Kidney epithelial cell (primary cell): Measurements from ENCODE around the gene TSSC4. TPM values are rescaled to one million over a fixed set of nuclear protein-coding genes. Genes with fewer than 3 reads are reported as not detected.

Experiments used
- DNase-seq: peaks from one replicate; pipeline ENCODE4 v3.0.0-alpha.2; 2010; ENCODE audit warnings: low read depth
- H3K27me3 ChIP-seq: 2 replicates; pipeline ENCODE4 v1.6.0; 2011; ENCODE audit warnings: low read length; ENCODE audit not compliant: control insufficient read depth, insufficient read depth
- H3K36me3 ChIP-seq: 2 replicates; pipeline ENCODE4 v1.5.1; 2011; ENCODE audit warnings: low read length; ENCODE audit not compliant: control insufficient read depth, insufficient read depth
- H3K4me3 ChIP-seq: 2 replicates; pipeline ENCODE4 v1.5.1; 2011; ENCODE audit warnings: low read depth, mild to moderate bottlenecking, control low read depth, low read length
- total RNA-seq: library from RNA; depleted of rRNA; stranded (reverse); fragments of >200 nt; gene quantifications from 2 replicates; pipeline ENCODE4 v1.2.3, GENCODE V29; 2015
- TF ChIP-seq, protein P1 (sequence below): IDR thresholded peaks from 2 replicates; pipeline ENCODE4 v1.5.1; 2011; ENCODE audit warnings: mild to moderate bottlenecking, moderate library complexity, low read length, control low read depth, inconsistent platforms; ENCODE audit not compliant: insufficient read depth, poor library complexity, severe bottlenecking

TSSC4 gene
- total RNA-seq, 1 donor from 2014 or later = 62.0 TPM

DNA sequence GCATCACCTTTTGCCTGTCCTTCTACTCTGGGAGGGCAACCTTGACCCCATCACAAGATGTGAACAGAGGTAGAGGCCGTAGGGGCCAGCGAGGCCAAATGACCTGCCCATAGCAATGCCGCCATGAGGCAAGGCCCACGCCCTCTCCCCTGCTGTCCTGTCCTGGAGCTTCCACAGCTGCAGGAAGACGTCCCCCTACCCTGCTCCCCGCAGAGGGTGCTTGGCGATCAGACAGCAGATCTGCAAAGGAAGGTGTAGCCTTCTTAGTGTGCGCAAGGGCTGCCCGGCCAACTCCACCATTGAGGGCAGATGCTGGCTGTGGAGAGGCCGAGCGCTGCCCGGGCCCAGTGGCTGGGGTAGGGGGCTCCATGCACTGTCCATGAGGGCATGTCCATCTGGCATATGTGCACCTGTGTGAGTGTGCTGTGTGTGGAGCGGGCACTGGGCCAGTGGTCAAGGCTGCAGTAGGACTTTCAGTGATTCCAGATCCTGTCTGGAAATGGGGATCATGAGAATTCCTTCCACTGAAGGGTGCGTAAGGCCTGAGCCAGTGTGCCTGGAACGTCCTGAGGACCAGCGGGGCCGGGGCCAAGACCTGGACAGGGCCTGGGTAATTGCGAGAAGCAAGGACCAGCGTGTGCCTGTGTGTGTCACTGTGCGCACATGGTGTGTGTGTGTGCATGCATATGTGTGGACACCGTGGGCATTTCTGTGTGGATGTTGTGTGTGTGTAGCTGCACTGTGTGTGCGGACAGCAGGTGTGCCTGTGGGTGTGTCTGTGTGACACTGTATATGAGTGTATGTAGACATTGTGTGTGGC is 32.8 kb downstream of the TSSC4 start:
- no peak for DNase-seq
- Histone ChIP-seq H3K27me3 (peaks cover 16% of the 10 kb centered on the region), H3K36me3 (no peaks in the 10 kb centered on the region), H3K4me3 (no peak overlapping the region)
- TF ChIP-seq, protein P1, sequence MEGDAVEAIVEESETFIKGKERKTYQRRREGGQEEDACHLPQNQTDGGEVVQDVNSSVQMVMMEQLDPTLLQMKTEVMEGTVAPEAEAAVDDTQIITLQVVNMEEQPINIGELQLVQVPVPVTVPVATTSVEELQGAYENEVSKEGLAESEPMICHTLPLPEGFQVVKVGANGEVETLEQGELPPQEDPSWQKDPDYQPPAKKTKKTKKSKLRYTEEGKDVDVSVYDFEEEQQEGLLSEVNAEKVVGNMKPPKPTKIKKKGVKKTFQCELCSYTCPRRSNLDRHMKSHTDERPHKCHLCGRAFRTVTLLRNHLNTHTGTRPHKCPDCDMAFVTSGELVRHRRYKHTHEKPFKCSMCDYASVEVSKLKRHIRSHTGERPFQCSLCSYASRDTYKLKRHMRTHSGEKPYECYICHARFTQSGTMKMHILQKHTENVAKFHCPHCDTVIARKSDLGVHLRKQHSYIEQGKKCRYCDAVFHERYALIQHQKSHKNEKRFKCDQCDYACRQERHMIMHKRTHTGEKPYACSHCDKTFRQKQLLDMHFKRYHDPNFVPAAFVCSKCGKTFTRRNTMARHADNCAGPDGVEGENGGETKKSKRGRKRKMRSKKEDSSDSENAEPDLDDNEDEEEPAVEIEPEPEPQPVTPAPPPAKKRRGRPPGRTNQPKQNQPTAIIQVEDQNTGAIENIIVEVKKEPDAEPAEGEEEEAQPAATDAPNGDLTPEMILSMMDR = no peak

DNA sequence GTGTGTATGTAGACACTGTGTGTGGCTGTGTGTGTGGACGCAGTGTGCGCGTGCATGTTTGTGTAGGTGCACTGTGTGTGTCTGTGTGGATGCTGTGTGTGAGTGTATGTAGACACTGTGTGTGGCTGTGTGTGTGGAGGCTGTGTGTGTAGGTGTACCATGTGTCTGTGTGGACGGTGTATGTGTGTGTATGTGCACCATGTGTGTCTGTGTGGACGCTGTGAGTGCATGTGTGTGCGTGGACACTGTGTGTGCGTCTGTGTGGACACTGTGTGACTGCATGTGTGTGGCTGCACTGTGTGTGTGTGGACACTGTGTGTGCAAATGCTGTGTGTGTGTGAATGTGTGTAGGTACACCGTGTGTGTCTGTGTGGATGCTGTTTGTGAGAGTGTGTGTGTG is 33.5 kb downstream of the TSSC4 start:
- Histone ChIP-seq H3K4me3 (no peak overlapping the region), H3K27me3 (peaks cover 16% of the 10 kb centered on the region), H3K36me3 (no peaks in the 10 kb centered on the region)
- DNase-seq = no peak
- TF ChIP-seq, protein P1 = no peak

DNA sequence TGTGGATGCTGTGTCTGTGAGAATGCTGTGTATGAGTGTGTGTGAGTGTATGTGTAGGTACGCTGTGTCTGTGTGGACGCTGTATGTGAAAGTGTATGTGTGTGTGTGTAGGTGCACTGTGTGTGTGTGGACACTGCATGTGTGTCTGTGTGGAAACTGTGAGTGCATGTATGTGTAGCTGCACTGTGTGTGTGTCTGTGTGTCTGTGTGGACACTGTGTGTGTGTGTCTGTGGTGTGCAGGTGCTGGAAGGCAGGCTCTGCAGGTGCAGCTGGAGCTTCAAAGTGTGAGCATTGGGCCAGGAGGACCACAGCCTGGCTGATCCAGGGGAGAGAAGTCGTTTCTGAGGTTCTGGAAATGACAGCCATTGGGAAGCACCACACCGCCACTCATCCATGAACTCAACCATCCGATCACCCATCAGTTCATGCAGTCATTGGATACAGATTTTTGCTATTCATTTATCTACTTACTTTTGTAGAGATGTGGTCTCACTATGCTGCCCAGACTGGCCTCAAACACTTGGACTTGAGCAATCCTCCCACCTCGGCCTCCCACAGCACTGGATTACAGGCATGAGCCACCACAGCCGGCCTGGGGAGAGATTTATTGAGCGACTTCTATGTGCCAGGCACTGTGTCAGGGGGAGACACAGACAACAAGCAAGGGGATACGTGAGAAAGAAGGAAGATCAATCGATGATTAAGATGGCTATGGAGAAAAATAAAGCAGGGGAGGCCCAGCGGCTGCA is 34.1 kb downstream of the TSSC4 start:
- H3K36me3 ChIP-seq = no peaks in the 10 kb centered on the region
- no peak overlapping the region for H3K4me3 ChIP-seq
- TF ChIP-seq, protein P1 = no peak
- H3K27me3 ChIP-seq = peaks cover 16% of the 10 kb centered on the region
- no peak for DNase-seq

DNA sequence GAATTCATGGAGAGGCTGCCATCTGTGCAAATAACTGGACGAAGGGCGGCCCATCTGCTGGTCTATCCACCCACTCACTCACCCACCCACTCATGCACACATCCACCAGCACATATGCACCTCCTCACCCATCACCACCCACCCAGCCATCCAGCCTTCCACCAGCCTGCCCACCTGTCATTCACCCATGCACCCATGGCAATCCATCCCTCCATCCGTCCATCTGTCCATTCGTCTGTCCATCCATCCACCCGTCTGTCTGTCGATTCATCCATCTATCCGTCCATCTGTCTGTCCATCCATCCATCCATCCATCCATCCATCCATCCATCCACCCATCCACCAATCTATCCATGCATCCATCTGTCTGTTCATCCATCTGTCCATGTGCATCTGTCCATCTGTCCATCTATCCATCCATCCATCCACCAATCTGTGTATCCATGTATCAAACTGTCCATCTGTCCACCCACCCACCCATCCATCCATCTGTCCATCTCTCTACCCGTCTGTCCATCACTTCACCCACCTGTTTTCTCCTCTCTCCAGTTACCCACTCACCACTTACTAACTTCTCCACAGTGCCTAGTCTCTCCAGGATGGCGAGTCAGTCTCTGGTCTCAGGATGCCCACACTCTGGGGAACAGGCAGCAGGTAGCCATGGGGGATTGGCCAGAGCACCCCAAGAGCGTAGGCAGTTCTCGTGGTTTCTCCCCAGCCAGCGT is 34.9 kb downstream of the TSSC4 start:
- no peaks in the 10 kb centered on the region for H3K36me3 ChIP-seq
- no peak for DNase-seq
- TF ChIP-seq, protein P1 = no peak
- H3K4me3 ChIP-seq = no peak overlapping the region
- H3K27me3 ChIP-seq = peaks cover 16% of the 10 kb centered on the region

DNA sequence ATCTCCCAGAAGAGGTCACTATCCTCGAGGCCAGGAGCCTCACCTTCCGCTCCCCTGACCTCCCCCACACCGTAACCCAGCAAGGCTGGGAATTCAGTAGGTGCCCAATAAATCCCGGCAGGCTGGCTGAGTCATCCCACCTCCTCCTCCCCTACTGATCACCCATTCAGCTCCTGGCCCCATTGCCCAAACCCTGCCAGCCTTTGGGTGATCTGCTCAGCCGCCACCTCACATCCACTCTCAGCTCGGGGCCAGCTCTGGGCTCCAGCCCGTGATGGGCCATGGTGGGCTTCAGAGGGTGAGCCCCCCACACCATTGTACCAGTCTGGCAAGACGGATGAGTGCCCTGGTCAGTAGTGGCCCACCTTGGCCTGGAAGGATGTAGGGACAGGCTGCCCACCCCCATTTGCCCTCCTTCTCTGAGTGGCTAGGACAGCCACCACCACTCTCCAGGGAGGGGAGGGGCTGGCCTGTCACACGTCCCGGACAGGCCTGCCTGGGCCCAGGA is 35.5 kb downstream of the TSSC4 start:
- Histone ChIP-seq H3K27me3 (peaks cover 18% of the 10 kb centered on the region), H3K4me3 (no peak overlapping the region), H3K36me3 (no peaks in the 10 kb centered on the region)
- TF ChIP-seq, protein P1 = no peak
- no peak for DNase-seq
